GM21367 (cell line): Measurements from ENCODE around the gene INSYN1.

Experiments used
- ATAC-seq: cut with Tn5 transposase; IDR thresholded peaks from one replicate; pipeline ENCODE4 v1.9.1; 2021; ENCODE audit not compliant: unreplicated experiment

INSYN1 gene

DNA sequence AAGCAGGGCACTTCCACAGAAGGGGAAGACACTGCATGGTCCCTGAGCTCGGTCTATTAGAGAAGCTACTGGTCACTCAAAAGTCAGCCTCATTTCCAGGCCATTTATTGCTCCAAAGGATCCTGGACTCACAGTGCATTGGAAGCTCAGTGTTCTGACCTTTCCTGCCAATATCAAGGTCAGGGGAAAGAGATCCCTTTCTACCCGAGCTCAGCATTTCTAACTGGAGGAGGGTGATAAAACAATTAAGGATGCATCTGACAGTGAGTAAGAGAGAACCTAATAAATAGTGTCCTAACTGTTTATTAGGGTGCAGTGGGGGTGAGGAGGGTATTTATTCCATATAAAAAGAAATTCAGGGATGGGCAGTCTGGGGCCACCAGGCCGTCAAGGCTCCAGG lies 26.8 kb upstream of the INSYN1 start:
- ATAC-seq = no peak

DNA sequence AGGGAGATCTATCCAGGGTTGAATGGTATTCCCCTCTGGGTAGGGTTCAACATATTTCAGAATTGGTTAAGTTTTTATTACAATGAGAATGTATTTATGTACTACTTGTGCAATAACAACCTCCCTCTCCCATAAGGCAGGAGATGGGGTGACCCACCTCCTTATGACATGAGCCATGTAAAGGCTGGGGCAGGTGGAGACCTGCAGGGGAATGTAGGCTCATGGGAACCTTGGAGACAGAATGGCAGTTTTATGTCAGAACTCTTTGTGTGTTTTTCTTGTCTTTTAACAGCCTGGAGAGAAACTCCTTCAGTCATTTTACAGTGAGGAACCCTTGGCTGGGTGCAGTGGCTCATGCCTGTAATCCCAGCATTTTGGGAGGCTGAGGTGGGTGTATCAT lies 24.6 kb upstream of the INSYN1 start:
- no peak for ATAC-seq

DNA sequence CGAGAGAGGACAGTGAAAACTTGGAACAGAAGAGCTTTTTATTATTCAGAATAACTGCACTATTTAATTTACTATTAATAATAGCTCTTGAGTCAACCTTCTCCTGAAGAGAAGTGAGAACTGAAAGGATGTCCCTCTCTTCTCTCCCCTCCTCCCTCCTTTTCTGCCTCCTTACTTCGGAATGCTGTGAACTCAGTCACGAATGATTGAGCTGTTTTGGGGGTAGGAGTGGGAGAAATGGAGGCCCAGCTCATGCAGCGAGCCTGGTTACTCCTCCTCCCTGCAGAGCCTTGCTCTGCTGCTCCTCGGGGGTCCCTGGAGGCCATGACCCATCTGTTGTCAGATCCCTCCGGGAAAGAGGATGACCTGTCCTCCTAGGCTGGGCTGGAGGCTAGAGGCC lies 20.3 kb upstream of the INSYN1 start:
- no peak for ATAC-seq

- no peak for ATAC-seq
These were observed 18.4 kb upstream of the INSYN1 start for GRCh38 chr15:73771385-73772045.

DNA sequence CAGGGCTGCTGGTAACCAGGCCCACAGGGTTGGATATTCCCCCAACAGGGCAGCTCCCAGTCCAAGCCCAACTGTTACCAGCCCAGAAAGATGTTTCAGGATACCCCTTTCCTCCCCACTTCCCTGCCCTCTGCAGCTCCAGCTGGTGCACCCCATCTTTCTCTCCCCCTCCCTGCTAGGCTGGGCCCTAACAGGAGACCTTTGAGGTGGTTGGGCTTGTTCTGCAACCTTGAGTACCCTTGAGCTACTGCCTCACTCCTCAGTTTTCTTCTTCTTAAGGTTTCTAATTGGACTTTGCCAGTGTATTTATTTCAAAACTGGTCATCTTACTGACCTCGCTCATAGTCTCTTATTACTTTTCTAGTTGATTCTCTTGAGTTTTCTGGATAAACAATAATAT lies 16.9 kb upstream of the INSYN1 start:
- no peak for ATAC-seq

GRCh38 chr15:73767806-73768501 lies 14.8 kb upstream of the INSYN1 start:
- no peak for ATAC-seq

- ATAC-seq = no peak
These were observed 13.4 kb upstream of the INSYN1 start for GRCh38 chr15:73766598-73766997.

DNA sequence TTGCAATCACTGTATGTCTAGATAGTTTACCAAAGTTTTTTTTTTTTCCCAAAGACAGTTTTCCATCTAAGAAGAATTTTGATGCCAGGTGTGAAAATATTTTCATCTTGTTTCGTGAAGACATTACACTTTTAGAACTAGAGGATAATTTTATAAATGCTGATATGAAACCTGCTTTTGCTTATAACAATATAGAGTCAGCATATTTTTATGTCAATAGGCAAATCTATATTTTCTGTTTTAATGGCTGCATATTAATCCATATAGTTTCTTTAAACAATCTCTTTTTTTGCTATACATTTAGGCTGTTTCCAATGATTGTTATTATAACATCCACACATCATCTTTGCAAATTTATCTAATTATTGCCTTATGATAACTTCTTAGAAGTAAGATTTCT lies 12.6 kb upstream of the INSYN1 start:
- ATAC-seq = no peak

GRCh38 chr15:73763931-73764330 lies 10.8 kb upstream of the INSYN1 start:
- ATAC-seq = no peak

DNA sequence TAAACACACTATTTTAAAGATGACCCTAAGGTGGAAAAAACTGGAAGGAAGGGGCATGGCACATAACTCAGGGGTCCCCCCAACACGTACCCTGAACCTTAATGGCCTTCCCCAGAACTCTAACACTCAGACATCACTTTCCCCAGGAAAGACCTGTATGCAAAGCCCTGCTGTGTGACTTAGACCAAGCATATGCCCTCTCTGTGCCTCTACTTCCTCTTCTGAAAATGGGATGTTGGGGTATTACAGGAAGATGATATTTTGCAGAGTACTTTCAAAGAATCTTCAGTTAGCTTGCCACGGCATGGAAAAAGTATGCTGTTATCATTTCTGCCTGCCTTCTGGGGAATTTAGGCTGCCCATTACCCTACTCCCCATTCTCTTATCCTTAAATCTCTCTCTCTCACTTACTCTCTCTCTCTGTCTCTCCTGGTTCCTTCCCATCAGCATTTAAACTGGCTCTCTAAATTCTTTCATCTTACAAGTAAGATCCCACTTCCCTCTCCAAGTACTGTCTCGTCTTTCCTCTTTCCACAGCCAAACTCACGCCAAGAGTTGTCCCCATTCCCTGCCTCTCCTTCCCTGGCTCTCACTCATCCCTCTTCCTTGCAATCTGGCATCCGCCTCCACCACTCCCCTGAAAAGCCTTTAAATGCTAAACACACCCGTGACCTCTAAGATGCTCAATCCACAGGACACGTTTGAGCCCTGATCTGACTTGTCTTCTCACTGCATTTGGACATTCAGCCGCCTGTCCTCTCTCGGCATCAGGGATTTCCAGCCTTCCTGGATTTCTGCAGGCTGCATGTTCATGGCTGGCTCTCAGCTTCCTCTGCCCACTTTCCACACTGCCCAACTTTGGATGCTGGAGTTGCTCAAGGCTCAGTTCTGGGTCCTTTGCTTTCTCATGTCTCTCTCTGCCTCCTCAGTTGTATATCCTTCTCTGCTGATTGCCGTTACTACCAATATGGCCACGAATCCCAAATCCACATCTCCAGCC lies 7.5 kb upstream of the INSYN1 start:
- no peak for ATAC-seq

- ATAC-seq = no peak
These were observed 5.3 kb upstream of the INSYN1 start for GRCh38 chr15:73758461-73758860.

- ATAC-seq = no peak
These were observed 4.4 kb upstream of the INSYN1 start for GRCh38 chr15:73757571-73757970.

DNA sequence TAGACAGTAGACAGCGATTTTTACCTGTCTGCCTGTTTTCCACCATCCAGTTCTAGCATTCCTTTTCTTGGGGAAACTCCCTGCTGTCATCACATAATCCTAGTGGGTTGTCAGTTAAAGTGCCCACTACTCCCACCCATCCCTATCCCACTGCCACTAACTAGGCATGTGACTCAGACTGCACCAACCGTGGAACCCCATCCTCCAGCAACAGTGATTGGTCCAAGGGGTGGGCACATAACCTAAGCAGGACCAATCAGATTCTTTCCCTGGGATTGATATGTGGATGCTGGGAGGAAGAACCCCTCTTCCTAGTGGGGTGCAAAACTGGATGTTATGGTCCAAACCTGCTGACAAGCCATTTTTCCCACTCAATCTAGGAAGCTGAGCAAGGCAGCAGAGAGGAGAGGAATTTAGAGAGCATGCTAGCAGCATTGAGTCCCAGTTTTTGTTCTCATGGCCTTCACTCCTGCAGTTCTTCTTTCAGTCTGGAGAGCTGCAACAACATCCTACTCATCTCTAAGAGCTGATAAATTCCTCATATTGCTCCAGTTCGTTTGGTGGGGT lies 3.9 kb upstream of the INSYN1 start:
- no peak for ATAC-seq

- ATAC-seq = no peak
These were observed 3.2 kb upstream of the INSYN1 start for GRCh38 chr15:73756390-73756789.

DNA sequence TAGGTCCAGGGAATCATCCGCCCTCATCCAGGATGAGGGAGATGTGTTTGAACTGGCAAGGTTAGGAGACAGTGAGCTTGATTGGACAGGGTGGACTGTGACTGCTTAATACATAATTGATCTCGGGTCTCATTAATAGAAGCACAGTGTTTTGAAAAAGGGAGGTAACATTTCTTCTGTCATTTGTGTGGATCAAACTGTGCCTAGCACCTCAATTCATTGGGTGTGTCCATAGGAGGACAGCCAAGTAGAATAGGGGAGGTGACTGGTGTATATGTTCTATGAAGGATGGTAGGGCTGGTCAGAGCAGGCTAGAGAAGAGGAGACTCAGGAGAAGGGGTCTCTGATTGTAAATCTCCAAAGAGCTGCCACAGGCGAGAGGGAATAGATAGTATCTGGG lies 2.8 kb upstream of the INSYN1 start:
- ATAC-seq = no peak

DNA sequence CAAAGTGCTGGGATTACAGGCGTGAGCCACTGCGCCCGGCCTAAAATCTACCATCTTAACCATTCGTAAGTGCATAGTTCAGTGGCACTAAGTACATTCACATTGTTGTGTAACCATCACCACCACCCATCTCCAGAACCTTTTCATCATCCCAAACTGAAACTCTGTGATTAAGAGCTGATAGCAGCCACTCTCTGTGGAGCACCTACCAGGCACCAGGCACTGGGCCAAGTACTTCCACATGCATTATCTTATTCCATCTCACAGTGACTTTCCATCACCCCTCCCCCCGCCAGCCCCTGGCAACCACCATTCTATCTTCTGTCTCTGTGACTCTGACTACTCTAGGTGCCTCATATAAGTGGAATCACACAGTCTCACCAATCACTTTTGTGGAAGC lies 2.3 kb upstream of the INSYN1 start:
- no peak for ATAC-seq

DNA sequence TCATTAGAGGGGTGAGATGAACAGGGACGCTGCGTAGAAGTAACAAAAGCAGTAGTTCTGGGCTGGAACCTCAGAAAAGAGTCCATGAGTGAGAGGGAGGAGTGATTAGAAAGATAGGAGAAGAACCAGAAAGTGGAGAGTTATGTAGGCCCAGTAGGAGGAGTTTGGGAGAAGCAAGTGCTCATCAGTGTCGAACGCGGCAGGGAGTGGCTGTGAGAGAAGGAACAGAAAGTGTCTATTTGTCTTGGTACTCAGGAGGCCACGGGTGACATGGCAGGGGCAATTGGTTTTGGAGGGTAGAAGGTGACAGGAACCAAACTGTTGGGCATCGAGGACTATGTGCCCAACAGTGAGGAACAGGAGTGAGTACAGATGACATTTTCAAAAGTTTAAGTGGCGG lies 1.3 kb upstream of the INSYN1 start:
- no peak for ATAC-seq

- no peak for ATAC-seq
These were observed 351 bp downstream of the INSYN1 start for GRCh38 chr15:73752806-73753193.

DNA sequence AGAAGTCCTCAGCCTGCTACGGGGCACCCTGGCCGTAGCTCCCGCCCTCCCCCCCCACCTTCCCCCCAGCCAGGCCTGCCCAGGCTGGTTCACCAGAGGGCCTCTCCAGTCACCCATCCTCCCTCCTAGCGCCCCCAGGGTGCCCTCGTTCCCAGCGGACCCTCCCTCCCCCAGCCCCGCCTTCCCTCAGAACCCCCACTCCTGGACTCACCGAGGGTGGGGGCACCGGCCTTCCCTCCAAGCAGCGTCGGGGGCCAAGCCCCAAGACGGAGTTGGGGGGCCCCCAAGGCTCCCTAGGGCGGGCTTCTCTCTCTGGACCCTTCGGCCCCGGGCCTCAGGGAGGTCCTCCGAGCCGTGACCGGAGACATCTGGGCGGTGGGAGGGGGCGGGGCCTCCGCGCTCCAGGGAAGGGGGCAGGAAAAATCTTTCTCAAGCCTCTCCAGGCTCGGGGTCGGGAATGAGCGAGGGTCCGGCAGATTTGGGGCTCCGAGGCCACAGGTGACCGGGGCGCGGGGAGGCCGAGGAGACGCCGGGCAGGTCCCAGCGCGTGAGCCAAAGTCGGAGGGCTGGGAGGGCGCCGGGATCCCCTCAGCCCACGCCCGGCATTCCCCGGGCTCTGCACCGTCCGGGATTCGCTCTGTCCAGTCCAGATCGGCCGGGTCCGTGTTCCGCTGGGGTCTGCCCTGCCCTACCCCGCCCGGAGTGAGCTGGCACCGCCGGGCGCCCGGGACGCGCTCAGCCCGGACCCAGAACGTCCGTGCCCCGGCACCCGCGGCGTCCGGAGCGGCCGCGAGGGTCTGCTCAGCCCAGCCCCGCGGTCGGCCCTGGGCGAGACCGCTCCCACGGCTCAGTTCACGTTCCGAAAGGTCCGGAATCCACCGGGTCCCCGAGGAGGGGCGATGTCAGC lies 999 bp downstream of the INSYN1 start:
- ATAC-seq = no peak

- ATAC-seq = no peak
These were observed 1.6 kb downstream of the INSYN1 start for GRCh38 chr15:73751511-73751898.
